ENCODE data around the gene GART. TPM values are rescaled to one million over a fixed set of nuclear protein-coding genes. Genes with fewer than 3 reads are reported as not detected.
A peak's percentile ranks its signal among the peaks of the same experiment; 100 is the strongest.

Gene GART
- polyA plus RNA-seq, 1 donor (not counting 4 experiments of a cell fraction or from before 2014, with no cell fraction given) = 50.3 TPM

GRCh38 chr21:33478182-33478581, 63.7 kb downstream of the GART start:
- Histone ChIP-seq H3K9me3 (ENCODE audit: control insufficient read depth, low read depth, low read length) (no peaks in the 10 kb centered on the region), H3K9ac (ENCODE audit: control insufficient read depth, extremely low read depth, insufficient read depth, low read length) (peak overlapping the region; percentile 91), H4K20me1 (ENCODE audit: control insufficient read depth, extremely low read depth, insufficient read depth, low read length) (no peaks in the 10 kb centered on the region), H3K79me2 (ENCODE audit: control insufficient read depth, insufficient read depth, low read length) (peaks cover 36% of the 10 kb centered on the region), H3K36me3 (ENCODE audit: control insufficient read depth in 2 of 2, extremely low read depth in 1 of 2, insufficient read depth in 2 of 2, low read length in 2 of 2) (no peaks in the 10 kb centered on the region), H3K9me1 (ENCODE audit: control insufficient read depth, extremely low read depth, insufficient read depth, low read length) (no peaks in the 10 kb centered on the region), H3K4me2 (ENCODE audit: control insufficient read depth, extremely low read depth, insufficient read depth, low read depth, low read length) (peak overlapping the region; percentile 94), H2AFZ (ENCODE audit: control insufficient read depth, low read length) (peak overlapping the region; percentile 87), H3K4me1 (ENCODE audit: control insufficient read depth, extremely low read depth, insufficient read depth, low read length) (peaks cover 8% of the 10 kb centered on the region), H3K27me3 (ENCODE audit: control insufficient read depth, extremely low read depth, insufficient read depth, low read length) (no peaks in the 10 kb centered on the region), H3K27ac (ENCODE audit: control insufficient read depth, insufficient read depth, low read length) (peak overlapping the region; percentile 83), H3K4me3 (ENCODE audit: control insufficient read depth in 2 of 3, extremely low read depth in 1 of 3, insufficient read depth in 2 of 3, low read depth in 1 of 3, low read length in 3 of 3) (peak overlapping the region; percentile 90 to 98 (median 94))
- TF ChIP-seq, protein P1, sequence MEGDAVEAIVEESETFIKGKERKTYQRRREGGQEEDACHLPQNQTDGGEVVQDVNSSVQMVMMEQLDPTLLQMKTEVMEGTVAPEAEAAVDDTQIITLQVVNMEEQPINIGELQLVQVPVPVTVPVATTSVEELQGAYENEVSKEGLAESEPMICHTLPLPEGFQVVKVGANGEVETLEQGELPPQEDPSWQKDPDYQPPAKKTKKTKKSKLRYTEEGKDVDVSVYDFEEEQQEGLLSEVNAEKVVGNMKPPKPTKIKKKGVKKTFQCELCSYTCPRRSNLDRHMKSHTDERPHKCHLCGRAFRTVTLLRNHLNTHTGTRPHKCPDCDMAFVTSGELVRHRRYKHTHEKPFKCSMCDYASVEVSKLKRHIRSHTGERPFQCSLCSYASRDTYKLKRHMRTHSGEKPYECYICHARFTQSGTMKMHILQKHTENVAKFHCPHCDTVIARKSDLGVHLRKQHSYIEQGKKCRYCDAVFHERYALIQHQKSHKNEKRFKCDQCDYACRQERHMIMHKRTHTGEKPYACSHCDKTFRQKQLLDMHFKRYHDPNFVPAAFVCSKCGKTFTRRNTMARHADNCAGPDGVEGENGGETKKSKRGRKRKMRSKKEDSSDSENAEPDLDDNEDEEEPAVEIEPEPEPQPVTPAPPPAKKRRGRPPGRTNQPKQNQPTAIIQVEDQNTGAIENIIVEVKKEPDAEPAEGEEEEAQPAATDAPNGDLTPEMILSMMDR (optimal IDR thresholded peaks at IDR 0.05 in 1 of 3, IDR thresholded peaks at IDR 0.05 in 1 of 3, conservative IDR thresholded peaks at IDR 0.05 in 1 of 3; ENCODE audit: extremely low read depth in 1 of 3, insufficient read depth in 2 of 3, low read length in 3 of 3) = no peak
- TF ChIP-seq EZH2 (IDR thresholded peaks at IDR 0.05; ENCODE audit: low read length) = no peak
- DNase-seq (ENCODE audit: low read depth, low spot score) (no peak), FAIRE-seq (no peak)
- dilution Hi-C loops (cut with MboI; ENCODE audit: extremely low pct_ligation_motif_present, low sequenced_read_pairs) = no loop called here

DNA sequence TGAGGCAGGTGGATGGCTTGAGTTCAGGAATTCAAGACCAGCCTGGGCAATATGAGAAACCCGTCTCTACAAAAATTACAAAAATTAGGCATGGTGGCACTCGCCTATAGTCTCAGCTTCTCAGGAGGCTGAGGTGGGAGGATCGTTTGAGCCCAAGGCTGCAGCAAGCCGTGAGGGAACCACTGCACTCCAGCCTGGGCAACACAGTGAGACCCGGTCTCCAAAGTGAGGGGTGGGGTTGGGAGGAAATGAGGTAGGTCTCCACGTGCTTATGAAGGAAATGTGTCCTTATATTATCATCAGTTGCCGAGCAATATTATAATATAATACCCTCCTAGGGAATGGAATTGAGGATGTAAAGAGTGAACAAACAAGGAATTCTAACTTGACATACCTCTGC, 64.9 kb downstream of the GART start:
- Histone ChIP-seq H3K9ac (ENCODE audit: control insufficient read depth, extremely low read depth, insufficient read depth, low read length) (no peak overlapping the region), H3K9me1 (ENCODE audit: control insufficient read depth, extremely low read depth, insufficient read depth, low read length) (no peaks in the 10 kb centered on the region), H3K36me3 (ENCODE audit: control insufficient read depth in 2 of 2, extremely low read depth in 1 of 2, insufficient read depth in 2 of 2, low read length in 2 of 2) (no peaks in the 10 kb centered on the region), H3K9me3 (ENCODE audit: control insufficient read depth, low read depth, low read length) (no peaks in the 10 kb centered on the region), H3K79me2 (ENCODE audit: control insufficient read depth, insufficient read depth, low read length) (peaks cover 42% of the 10 kb centered on the region), H3K4me3 (ENCODE audit: control insufficient read depth in 2 of 3, extremely low read depth in 1 of 3, insufficient read depth in 2 of 3, low read depth in 1 of 3, low read length in 3 of 3) (no peak overlapping the region), H4K20me1 (ENCODE audit: control insufficient read depth, extremely low read depth, insufficient read depth, low read length) (no peaks in the 10 kb centered on the region), H3K4me1 (ENCODE audit: control insufficient read depth, extremely low read depth, insufficient read depth, low read length) (peaks cover 8% of the 10 kb centered on the region), H3K27me3 (ENCODE audit: control insufficient read depth, extremely low read depth, insufficient read depth, low read length) (no peaks in the 10 kb centered on the region), H3K27ac (ENCODE audit: control insufficient read depth, insufficient read depth, low read length) (no peak overlapping the region), H2AFZ (ENCODE audit: control insufficient read depth, low read length) (no peak overlapping the region), H3K4me2 (ENCODE audit: control insufficient read depth, extremely low read depth, insufficient read depth, low read depth, low read length) (no peak overlapping the region)
- TF ChIP-seq EZH2 (IDR thresholded peaks at IDR 0.05; ENCODE audit: low read length) = no peak
- TF ChIP-seq, protein P1 (optimal IDR thresholded peaks at IDR 0.05 in 1 of 3, IDR thresholded peaks at IDR 0.05 in 1 of 3, conservative IDR thresholded peaks at IDR 0.05 in 1 of 3; ENCODE audit: extremely low read depth in 1 of 3, insufficient read depth in 2 of 3, low read length in 3 of 3) = no peak
- FAIRE-seq (no peak), DNase-seq (ENCODE audit: low read depth, low spot score) (no peak)
- dilution Hi-C loops (cut with MboI; ENCODE audit: extremely low pct_ligation_motif_present, low sequenced_read_pairs) = no loop called here
